ENCODE measurements around the gene ATP2B1. TPM values are rescaled to one million over a fixed set of nuclear protein-coding genes. Genes with fewer than 3 reads are reported as not detected.

Gene ATP2B1
- total RNA-seq, 4 donors from 2014 or later: 31.8 to 97.3 (median 74.5) TPM

GRCh38 chr12:89695830-89696229 is 12.8 kb downstream of the ATP2B1 start:
- Histone ChIP-seq H3K4me3 (no peak overlapping the region), H3K36me3 (no peaks in the 10 kb centered on the region), H3K9me3 (no peaks in the 10 kb centered on the region), H3K4me1 (peaks cover 24% of the 10 kb centered on the region), H3K27ac (no peak overlapping the region), H3K27me3 (no peaks in the 10 kb centered on the region)
- no peak for TF ChIP-seq EP300 (IDR thresholded peaks at IDR 0.05)
- no peak for TF ChIP-seq POLR2AphosphoS5 (IDR thresholded peaks at IDR 0.05)
- no peak for TF ChIP-seq POLR2A (IDR thresholded peaks at IDR 0.05)
- TF ChIP-seq CTCF (IDR thresholded peaks at IDR 0.05): no peak
- DNase-seq (ENCODE audit: low spot score in 2 of 2): no peak
- 67% methylated on average over 1 of the region's 1 CpG for WGBS

- H3K9me3 ChIP-seq: no peaks in the 10 kb centered on the region
- H3K4me3 ChIP-seq: no peak overlapping the region
- WGBS: 80% methylated on average over 2 of the region's 2 CpGs
- DNase-seq (ENCODE audit: low spot score in 2 of 2): no peak
- H3K27ac ChIP-seq: no peak overlapping the region
- TF ChIP-seq CTCF (IDR thresholded peaks at IDR 0.05) (no peak), EP300 (IDR thresholded peaks at IDR 0.05) (no peak), POLR2A (IDR thresholded peaks at IDR 0.05) (no peak), POLR2AphosphoS5 (IDR thresholded peaks at IDR 0.05) (no peak)
- H3K36me3 ChIP-seq: no peaks in the 10 kb centered on the region
- peaks cover 24% of the 10 kb centered on the region for H3K4me1 ChIP-seq
- H3K27me3 ChIP-seq: no peaks in the 10 kb centered on the region
Measured at GRCh38 chr12:89695100-89695499, 13.5 kb downstream of the ATP2B1 start.

GRCh38 chr12:89694542-89694941 is 14.1 kb downstream of the ATP2B1 start:
- TF ChIP-seq POLR2A (IDR thresholded peaks at IDR 0.05) (no peak), CTCF (IDR thresholded peaks at IDR 0.05) (no peak), POLR2AphosphoS5 (IDR thresholded peaks at IDR 0.05) (no peak), EP300 (IDR thresholded peaks at IDR 0.05) (no peak)
- 100% methylated on average over 3 of the region's 5 CpGs for WGBS

GRCh38 chr12:89693639-89694202 is 14.9 kb downstream of the ATP2B1 start:
- no peaks in the 10 kb centered on the region for H3K36me3 ChIP-seq
- H3K27me3 ChIP-seq: no peaks in the 10 kb centered on the region
- no peak for DNase-seq (ENCODE audit: low spot score in 2 of 2)
- peaks cover 24% of the 10 kb centered on the region for H3K4me1 ChIP-seq
- no peak overlapping the region for H3K4me3 ChIP-seq
- no peaks in the 10 kb centered on the region for H3K9me3 ChIP-seq
- no peak for TF ChIP-seq EP300 (IDR thresholded peaks at IDR 0.05)
- TF ChIP-seq CTCF (IDR thresholded peaks at IDR 0.05): no peak
- TF ChIP-seq POLR2AphosphoS5 (IDR thresholded peaks at IDR 0.05): no peak
- TF ChIP-seq POLR2A (IDR thresholded peaks at IDR 0.05): no peak
- 68% methylated on average over 3 of the region's 3 CpGs for WGBS
- H3K27ac ChIP-seq: no peak overlapping the region

More at GRCh38 chr12:89694542-89694941, 14.1 kb downstream of the ATP2B1 start:
- peaks cover 24% of the 10 kb centered on the region for H3K4me1 ChIP-seq
- H3K27me3 ChIP-seq: no peaks in the 10 kb centered on the region
- H3K9me3 ChIP-seq: no peaks in the 10 kb centered on the region
- DNase-seq (ENCODE audit: low spot score in 2 of 2): no peak
- H3K4me3 ChIP-seq: no peak overlapping the region
- no peak overlapping the region for H3K27ac ChIP-seq
- no peaks in the 10 kb centered on the region for H3K36me3 ChIP-seq

GRCh38 chr12:89692439-89692838 is 16.2 kb downstream of the ATP2B1 start:
- no peak for TF ChIP-seq POLR2AphosphoS5 (IDR thresholded peaks at IDR 0.05)
- no peak for TF ChIP-seq POLR2A (IDR thresholded peaks at IDR 0.05)
- TF ChIP-seq CTCF (IDR thresholded peaks at IDR 0.05): no peak
- TF ChIP-seq EP300 (IDR thresholded peaks at IDR 0.05): no peak
- Histone ChIP-seq H3K27me3 (no peaks in the 10 kb centered on the region), H3K4me1 (peaks cover 32% of the 10 kb centered on the region), H3K36me3 (no peaks in the 10 kb centered on the region), H3K27ac (no peak overlapping the region), H3K4me3 (no peak overlapping the region), H3K9me3 (no peaks in the 10 kb centered on the region)
- WGBS: 61% methylated on average over 1 of the region's 1 CpG
- no peak for DNase-seq (ENCODE audit: low spot score in 2 of 2)

Data from suprapubic skin (tissue), 4 donors.